ENCODE results near the gene LRP5. TPM values are rescaled to one million over a fixed set of nuclear protein-coding genes. Genes with fewer than 3 reads are reported as not detected.
"Not testable (repeated sequence)": the region's sequence is repeated elsewhere in the genome, so short reads cannot be mapped to it uniquely, and the experiment has no call there.

Gene LRP5
- total RNA-seq, 1 donor = 0.42 TPM

GRCh38 chr11:68438658-68439259 is 126.4 kb downstream of the LRP5 start:
- Histone ChIP-seq H3K4me3 (ENCODE audit: low read length) (no peak overlapping the region), H3K9me3 (ENCODE audit: low read depth, low read length) (no peaks in the 10 kb centered on the region), H3K4me1 (ENCODE audit: insufficient read depth, low read length) (peaks cover 6% of the 10 kb centered on the region), H3K27me3 (ENCODE audit: insufficient read depth, low read length) (no peaks in the 10 kb centered on the region)

GRCh38 chr11:68439355-68440065 is 127.1 kb downstream of the LRP5 start:
- Histone ChIP-seq H3K9me3 (ENCODE audit: low read depth, low read length) (no peaks in the 10 kb centered on the region), H3K4me1 (ENCODE audit: insufficient read depth, low read length) (peaks cover 6% of the 10 kb centered on the region)

DNA sequence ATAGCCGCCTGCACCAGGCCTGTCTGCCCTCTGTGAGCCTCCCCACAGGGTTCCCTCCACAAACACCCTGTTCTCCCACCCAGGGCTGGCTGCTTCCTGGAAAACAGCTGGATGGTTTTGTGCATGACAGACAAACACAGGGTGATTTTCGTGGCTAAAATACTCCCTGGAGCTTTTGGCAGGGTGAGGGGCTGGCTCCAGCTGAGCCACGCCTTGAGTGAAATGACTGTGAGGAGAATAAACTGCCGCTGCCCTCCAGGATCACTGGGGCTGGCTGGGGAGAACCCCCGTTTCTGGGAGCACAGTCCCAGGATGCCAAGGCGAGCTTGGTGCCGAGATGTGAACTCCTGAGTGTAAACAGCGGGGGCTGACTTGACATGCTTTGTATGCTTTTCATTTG is 127.8 kb downstream of the LRP5 start:
- no peaks in the 10 kb centered on the region for H3K27me3 ChIP-seq (ENCODE audit: insufficient read depth, low read length)
- peaks cover 6% of the 10 kb centered on the region for H3K4me1 ChIP-seq (ENCODE audit: insufficient read depth, low read length)
- H3K4me3 ChIP-seq (ENCODE audit: low read length) = no peak overlapping the region
- H3K9me3 ChIP-seq (ENCODE audit: low read depth, low read length) = no peaks in the 10 kb centered on the region

More at GRCh38 chr11:68439355-68440065, 127.1 kb downstream of the LRP5 start:
- Histone ChIP-seq H3K27me3 (ENCODE audit: insufficient read depth, low read length) (no peaks in the 10 kb centered on the region), H3K4me3 (ENCODE audit: low read length) (no peak overlapping the region)

- H3K9me3 ChIP-seq (ENCODE audit: low read depth, low read length) = no peaks in the 10 kb centered on the region
- peaks cover 6% of the 10 kb centered on the region for H3K4me1 ChIP-seq (ENCODE audit: insufficient read depth, low read length)
- no peaks in the 10 kb centered on the region for H3K27me3 ChIP-seq (ENCODE audit: insufficient read depth, low read length)
- no peak overlapping the region for H3K4me3 ChIP-seq (ENCODE audit: low read length)
Measured at GRCh38 chr11:68441466-68442230, 129.3 kb downstream of the LRP5 start.

GRCh38 chr11:68442433-68442832 is 130.0 kb downstream of the LRP5 start:
- H3K9me3 ChIP-seq (ENCODE audit: low read depth, low read length) = no peaks in the 10 kb centered on the region
- H3K4me3 ChIP-seq (ENCODE audit: low read length) = no peak overlapping the region
- H3K27me3 ChIP-seq (ENCODE audit: insufficient read depth, low read length) = no peaks in the 10 kb centered on the region
- peaks cover 5% of the 10 kb centered on the region for H3K4me1 ChIP-seq (ENCODE audit: insufficient read depth, low read length)

- H3K4me1 ChIP-seq (ENCODE audit: insufficient read depth, low read length) = peaks cover 4% of the 10 kb centered on the region
- no peaks in the 10 kb centered on the region for H3K27me3 ChIP-seq (ENCODE audit: insufficient read depth, low read length)
- H3K9me3 ChIP-seq (ENCODE audit: low read depth, low read length) = no peaks in the 10 kb centered on the region
- H3K4me3 ChIP-seq (ENCODE audit: low read length) = no peak overlapping the region
Measured at GRCh38 chr11:68444566-68444965, 132.2 kb downstream of the LRP5 start.

DNA sequence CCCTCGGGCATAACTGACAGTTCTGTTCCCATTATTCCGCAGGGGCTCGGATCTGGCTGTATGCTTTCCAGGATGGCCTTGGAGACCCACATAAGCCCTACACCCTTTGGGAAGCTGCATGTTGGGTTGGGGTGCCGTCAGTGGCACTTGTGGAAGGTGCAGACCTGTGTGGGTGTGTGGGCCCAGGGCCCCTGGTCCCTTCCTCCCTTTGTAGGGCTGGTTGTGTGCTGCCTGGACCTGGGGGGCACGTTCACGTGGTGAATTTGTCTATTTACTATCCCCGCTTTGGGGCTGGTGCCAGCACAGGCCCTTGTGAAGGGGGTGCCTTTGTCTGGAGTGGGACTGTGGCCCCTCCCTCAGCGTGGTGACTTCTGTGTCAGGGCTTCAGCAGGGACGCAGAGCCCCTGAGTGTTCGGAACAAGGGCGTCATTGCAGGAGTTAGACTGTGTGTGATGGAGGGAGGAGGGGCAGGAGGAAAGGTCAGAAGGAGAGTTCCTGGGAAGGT is 133.2 kb downstream of the LRP5 start:
- H3K27me3 ChIP-seq (ENCODE audit: insufficient read depth, low read length) = no peaks in the 10 kb centered on the region
- H3K4me3 ChIP-seq (ENCODE audit: low read length) = no peak overlapping the region
- H3K9me3 ChIP-seq (ENCODE audit: low read depth, low read length) = no peaks in the 10 kb centered on the region
- H3K4me1 ChIP-seq (ENCODE audit: insufficient read depth, low read length) = peaks cover 4% of the 10 kb centered on the region

GRCh38 chr11:68446046-68446725 is 133.8 kb downstream of the LRP5 start:
- Histone ChIP-seq H3K4me3 (ENCODE audit: low read length) (no peak overlapping the region), H3K27me3 (ENCODE audit: insufficient read depth, low read length) (no peaks in the 10 kb centered on the region), H3K4me1 (ENCODE audit: insufficient read depth, low read length) (peaks cover 4% of the 10 kb centered on the region), H3K9me3 (ENCODE audit: low read depth, low read length) (no peaks in the 10 kb centered on the region)

- Histone ChIP-seq H3K4me3 (ENCODE audit: low read length) (no peak overlapping the region), H3K27me3 (ENCODE audit: insufficient read depth, low read length) (no peaks in the 10 kb centered on the region), H3K9me3 (ENCODE audit: low read depth, low read length) (no peaks in the 10 kb centered on the region), H3K4me1 (ENCODE audit: insufficient read depth, low read length) (peaks cover 4% of the 10 kb centered on the region)
Measured at GRCh38 chr11:68447015-68447801, 134.8 kb downstream of the LRP5 start.

GRCh38 chr11:68447914-68448313 is 135.5 kb downstream of the LRP5 start:
- H3K4me1 ChIP-seq (ENCODE audit: insufficient read depth, low read length); H3K9me3 ChIP-seq (ENCODE audit: low read depth, low read length); H3K4me3 ChIP-seq (ENCODE audit: low read length); H3K27me3 ChIP-seq (ENCODE audit: insufficient read depth, low read length): not testable (repeated sequence)

DNA sequence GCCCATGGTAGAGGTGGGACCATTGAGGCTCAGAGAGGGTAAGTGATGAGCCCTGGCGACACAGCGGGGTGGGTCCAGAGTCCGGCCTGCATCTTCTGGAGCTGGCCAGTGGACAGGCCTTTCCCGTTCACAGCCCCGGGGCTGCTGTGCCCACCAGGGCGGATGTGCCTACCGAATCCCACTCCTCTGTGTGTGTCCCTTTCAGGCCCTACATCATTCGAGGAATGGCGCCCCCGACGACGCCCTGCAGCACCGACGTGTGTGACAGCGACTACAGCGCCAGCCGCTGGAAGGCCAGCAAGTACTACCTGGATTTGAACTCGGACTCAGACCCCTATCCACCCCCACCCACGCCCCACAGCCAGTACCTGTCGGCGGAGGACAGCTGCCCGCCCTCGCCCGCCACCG is 136.2 kb downstream of the LRP5 start:
- Histone ChIP-seq H3K4me1 (ENCODE audit: insufficient read depth, low read length) (peaks cover 4% of the 10 kb centered on the region), H3K9me3 (ENCODE audit: low read depth, low read length) (no peaks in the 10 kb centered on the region), H3K27me3 (ENCODE audit: insufficient read depth, low read length) (no peaks in the 10 kb centered on the region), H3K4me3 (ENCODE audit: low read length) (no peak overlapping the region)

DNA sequence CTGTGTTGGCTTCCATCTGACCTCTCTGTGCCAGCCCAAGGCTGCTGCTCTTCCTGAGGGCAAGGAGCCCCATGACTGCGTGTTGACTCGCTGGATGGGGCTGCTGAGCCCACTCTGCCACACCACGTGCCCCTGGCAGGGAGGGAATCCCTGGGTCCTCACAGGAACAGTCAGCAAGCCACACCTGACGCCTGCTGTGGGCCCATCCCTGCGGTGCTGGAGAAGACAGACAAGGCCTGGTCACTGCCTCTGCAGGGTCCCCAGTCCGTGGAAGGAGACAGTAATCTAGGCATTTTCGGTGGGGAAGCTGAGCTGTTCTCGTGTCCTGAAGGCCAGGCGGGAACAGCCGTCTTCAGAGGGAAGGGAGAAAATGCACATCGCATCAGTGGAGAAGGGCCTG is 137.6 kb downstream of the LRP5 start:
- Histone ChIP-seq H3K27me3 (ENCODE audit: insufficient read depth, low read length) (no peaks in the 10 kb centered on the region), H3K9me3 (ENCODE audit: low read depth, low read length) (no peaks in the 10 kb centered on the region), H3K4me1 (ENCODE audit: insufficient read depth, low read length) (peaks cover 4% of the 10 kb centered on the region)

DNA sequence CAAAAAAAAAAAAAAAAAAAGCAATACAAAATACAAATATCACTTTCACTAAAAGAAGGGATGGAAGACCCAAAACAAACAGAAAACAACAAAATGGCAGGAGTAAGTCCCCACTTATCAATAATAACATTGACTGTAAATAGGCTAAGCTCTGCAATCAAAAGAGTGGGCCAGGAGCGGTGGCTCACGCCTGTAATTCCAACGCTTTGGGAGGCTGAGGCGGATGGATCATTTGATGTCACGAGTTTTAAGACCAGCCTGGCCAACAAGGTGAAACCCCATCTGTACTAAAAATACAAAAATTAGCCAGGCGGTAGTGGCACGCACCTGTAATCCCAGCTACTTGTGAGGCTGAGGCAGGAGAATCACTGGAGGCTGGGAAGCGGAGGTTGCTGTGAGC is 138.3 kb downstream of the LRP5 start:
- Histone ChIP-seq H3K27me3 (ENCODE audit: insufficient read depth, low read length) (no peaks in the 10 kb centered on the region), H3K4me1 (ENCODE audit: insufficient read depth, low read length) (peaks cover 4% of the 10 kb centered on the region), H3K4me3 (ENCODE audit: low read length) (no peak overlapping the region), H3K9me3 (ENCODE audit: low read depth, low read length) (no peaks in the 10 kb centered on the region)

More for the DNA sequence above, 137.6 kb downstream of the LRP5 start:
- no peak overlapping the region for H3K4me3 ChIP-seq (ENCODE audit: low read length)

GRCh38 chr11:68454767-68455166 is 142.4 kb downstream of the LRP5 start:
- no peaks in the 10 kb centered on the region for H3K9me3 ChIP-seq (ENCODE audit: low read depth, low read length)
- no peaks in the 10 kb centered on the region for H3K27me3 ChIP-seq (ENCODE audit: insufficient read depth, low read length)
- H3K4me1 ChIP-seq (ENCODE audit: insufficient read depth, low read length) = peaks cover 5% of the 10 kb centered on the region
- H3K4me3 ChIP-seq (ENCODE audit: low read length) = no peak overlapping the region
